ENCODE measurements around the gene MARCHF5. TPM values are rescaled to one million over a fixed set of nuclear protein-coding genes. Genes with fewer than 3 reads are reported as not detected.

MARCHF5 gene
- total and polyA plus RNA-seq, 4 donors: 9.7 to 18.4 (median 16.5) TPM

- Histone ChIP-seq H3K9me3 (ENCODE audit: control insufficient read depth in 4 of 4, low read length in 3 of 4) (peaks cover 0 to 1% (median 0%) of the 10 kb centered on the region in 4 donors), H3K27me3 (ENCODE audit: control insufficient read depth in 4 of 4, insufficient read depth in 4 of 4, low read length in 3 of 4) (no peaks in the 10 kb centered on the region), H3K4me3 (ENCODE audit: low read depth in 1 of 3, low read length in 3 of 3) (no peak overlapping the region), H3K27ac (ENCODE audit: low read depth in 1 of 2, low read length in 2 of 2) (no peak overlapping the region), H3K36me3 (ENCODE audit: control insufficient read depth in 4 of 4, insufficient read depth in 3 of 4, low read depth in 1 of 4, low read length in 3 of 4) (peaks cover 0 to 4% (median 3%) of the 10 kb centered on the region in 4 donors), H3K4me1 (ENCODE audit: control insufficient read depth in 4 of 4, insufficient read depth in 4 of 4, low read length in 3 of 4) (no peaks in the 10 kb centered on the region), H3K9ac (ENCODE audit: low read depth in 1 of 2, low read length in 2 of 2) (no peak overlapping the region)
- TF ChIP-seq TAF1 (conservative IDR thresholded peaks at IDR 0.05) (no peak), HNF4G (IDR thresholded peaks at IDR 0.05) (no peak), REST (IDR thresholded peaks at IDR 0.05) (no peak)
- no peak for DNase-seq (ENCODE audit: low spot score)
- WGBS: 86% methylated on average over 7 of the region's 7 CpGs
Measured at GRCh38 chr10:92356041-92356440, 65.1 kb downstream of the MARCHF5 start.

- WGBS: 95% methylated on average over 4 of the region's 4 CpGs
- Histone ChIP-seq H3K4me1 (ENCODE audit: control insufficient read depth in 4 of 4, insufficient read depth in 4 of 4, low read length in 3 of 4) (no peaks in the 10 kb centered on the region), H3K27me3 (ENCODE audit: control insufficient read depth in 4 of 4, insufficient read depth in 4 of 4, low read length in 3 of 4) (no peaks in the 10 kb centered on the region), H3K9ac (ENCODE audit: low read depth in 1 of 2, low read length in 2 of 2) (no peak overlapping the region), H3K4me3 (ENCODE audit: low read depth in 1 of 3, low read length in 3 of 3) (no peak overlapping the region), H3K36me3 (ENCODE audit: control insufficient read depth in 4 of 4, insufficient read depth in 3 of 4, low read depth in 1 of 4, low read length in 3 of 4) (no peaks in the 10 kb centered on the region), H3K9me3 (ENCODE audit: control insufficient read depth in 4 of 4, low read length in 3 of 4) (peaks cover 0 to 1% (median 0%) of the 10 kb centered on the region in 4 donors), H3K27ac (ENCODE audit: low read depth in 1 of 2, low read length in 2 of 2) (no peak overlapping the region)
- TF ChIP-seq NR2F2 (IDR thresholded peaks at IDR 0.05) (no peak), ZBTB33 (IDR thresholded peaks at IDR 0.05) (no peak), CTCF (IDR thresholded peaks at IDR 0.05; ENCODE audit: low read depth, low read length, missing input control) (no peak), RAD21 (IDR thresholded peaks at IDR 0.05) (no peak), SP1 (IDR thresholded peaks at IDR 0.05) (no peak), HNF4A (conservative IDR thresholded peaks at IDR 0.05) (no peak), FOXA1 (IDR thresholded peaks at IDR 0.05) (no peak), ATF3 (IDR thresholded peaks at IDR 0.05) (no peak), EGR1 (IDR thresholded peaks at IDR 0.05; ENCODE audit: low read depth in 2 of 2) (no peak), TAF1 (conservative IDR thresholded peaks at IDR 0.05) (no peak), GABPA (IDR thresholded peaks at IDR 0.05 in 1 of 2, conservative IDR thresholded peaks at IDR 0.05 in 1 of 2) (no peak), MAX (IDR thresholded peaks at IDR 0.05) (no peak), FOXA2 (IDR thresholded peaks at IDR 0.05) (no peak), JUND (IDR thresholded peaks at IDR 0.05) (no peak), HNF4G (IDR thresholded peaks at IDR 0.05) (no peak), REST (IDR thresholded peaks at IDR 0.05) (no peak), YY1 (IDR thresholded peaks at IDR 0.05) (no peak), RXRA (IDR thresholded peaks at IDR 0.05) (no peak)
- no peak for DNase-seq (ENCODE audit: low spot score)
Measured at GRCh38 chr10:92363498-92363897, 72.5 kb downstream of the MARCHF5 start.

Measured in liver (tissue), 9 donors.